HG03159 (cell line): ENCODE measurements around the gene PRSS1.
A peak's percentile ranks its signal among the peaks of the same experiment; 100 is the strongest.
"Not testable (repeated sequence)": the region's sequence is repeated elsewhere in the genome, so short reads cannot be mapped to it uniquely, and the experiment has no call there.

ENCODE experiments used
- ATAC-seq: cut with Tn5 transposase; IDR thresholded peaks from one replicate; pipeline ENCODE4 v1.9.1; 2021; ENCODE audit warnings: mild to moderate bottlenecking, moderate library complexity; ENCODE audit not compliant: unreplicated experiment

The PRSS1 gene

GRCh38 chr7:142749218-142749993, at the start of gene PRSS1:
Gene PRSS1 (plus strand): TSS chr7:142749472. CDS start chr7:142749485, 13 bp downstream.
- no peak for ATAC-seq

- ATAC-seq: not testable (repeated sequence)
Measured at GRCh38 chr7:142700935-142701334, 48.3 kb upstream of the PRSS1 start.

- no peak for ATAC-seq
Measured at GRCh38 chr7:142703655-142704305, 45.5 kb upstream of the PRSS1 start.

GRCh38 chr7:142708726-142709125, 40.5 kb upstream of the PRSS1 start:
- ATAC-seq: not testable (repeated sequence)

- ATAC-seq: no peak
Measured at GRCh38 chr7:142709921-142710320, 39.4 kb upstream of the PRSS1 start.

GRCh38 chr7:142711196-142711595, 38.1 kb upstream of the PRSS1 start:
- no peak for ATAC-seq

GRCh38 chr7:142711746-142712616, 37.3 kb upstream of the PRSS1 start:
- no peak for ATAC-seq

- no peak for ATAC-seq
Measured at GRCh38 chr7:142712617-142712957, 36.7 kb upstream of the PRSS1 start.

- ATAC-seq: no peak
Measured at GRCh38 chr7:142714375-142714774, 34.9 kb upstream of the PRSS1 start.

- ATAC-seq: no peak
Measured at GRCh38 chr7:142716596-142716995, 32.7 kb upstream of the PRSS1 start.

- no peak for ATAC-seq
Measured at GRCh38 chr7:142717453-142717852, 31.8 kb upstream of the PRSS1 start.

- ATAC-seq: no peak
Measured at GRCh38 chr7:142718313-142718712, 31.0 kb upstream of the PRSS1 start.

- no peak for ATAC-seq
Measured at GRCh38 chr7:142720172-142720773, 29.0 kb upstream of the PRSS1 start.

GRCh38 chr7:142720986-142721385, 28.3 kb upstream of the PRSS1 start:
- ATAC-seq: no peak

- no peak for ATAC-seq
Measured at GRCh38 chr7:142722248-142722794, 27.0 kb upstream of the PRSS1 start.

GRCh38 chr7:142733271-142733670, 16.0 kb upstream of the PRSS1 start:
- ATAC-seq: no peak

GRCh38 chr7:142739923-142740492, 9.3 kb upstream of the PRSS1 start:
- ATAC-seq: peak; percentile 97

GRCh38 chr7:142740786-142741185, 8.5 kb upstream of the PRSS1 start:
- ATAC-seq: no peak

- ATAC-seq: not testable (repeated sequence)
Measured at GRCh38 chr7:142741932-142742331, 7.3 kb upstream of the PRSS1 start.

GRCh38 chr7:142745091-142745635, 4.1 kb upstream of the PRSS1 start:
- ATAC-seq: no peak
